HCT116 (cell line): ENCODE measurements around the gene WAPL. TPM values are rescaled to one million over a fixed set of nuclear protein-coding genes. Genes with fewer than 3 reads are reported as not detected.
"Not testable (repeated sequence)": the region's sequence is repeated elsewhere in the genome, so short reads cannot be mapped to it uniquely, and the experiment has no call there.

Experiments
- ATAC-seq: fragments of 200-7000 bp; cut with Tn5 transposase; 2 replicates; pipeline ENCODE4 v1.9.1; 2020; ENCODE audit warnings: mild to moderate bottlenecking, moderate library complexity
- BruUV-seq: library from RNA; stranded (reverse); fragments of 400-500 nt; replicated peaks from 2 replicates; lab custom pipeline; 2021; lab: Mats Ljungman, UMichigan
- CTCF ChIA-PET: fragments of 300-600 bp; sonication (Branson Sonifier 250); formaldehyde crosslinking; loops from one replicate; lab custom pipeline; 2021; ENCODE audit warnings: antibody characterized with exemption; lab: Charles Lee
- POLR2A ChIA-PET: fragments of 300-600, 350-600 bp; sonication (Branson Sonifier 250); formaldehyde crosslinking; loops from one replicate; lab custom pipeline; 2021; ENCODE audit warnings: antibody characterized with exemption; lab: Charles Lee
- RAD21 ChIA-PET, 2 experiments: fragments of 300-600 bp; sonication (Branson Sonifier 250); formaldehyde crosslinking; loops; one replicate each; lab custom pipeline; 2023; ENCODE audit warnings: low total read pairs in 2 of 2; ENCODE audit not compliant: uncharacterized antibody in 2 of 2, unreplicated experiment in 2 of 2, low non-redundant PET in 1 of 2; lab: Charles Lee
- DNase-seq: peaks from one replicate; pipeline ENCODE4 v3.0.0-alpha.2; 2010; ENCODE audit warnings: low read depth, low spot score
- H2AFZ ChIP-seq: fragments of 200-600 bp; shearing (Covaris generic), sonication (generic); 2 replicates; pipeline ENCODE4 v1.6.1; 2017; ENCODE audit warnings: low read depth, mixed run types, mixed read lengths, antibody characterized with exemption, low read length; ENCODE audit not compliant: poor library complexity, severe bottlenecking
- H3K27ac ChIP-seq: 2 replicates; pipeline ENCODE4 v1.5.1; 2012; ENCODE audit warnings: low read depth, low read length
- H3K27me3 ChIP-seq: fragments of 200-600 bp; sonication (generic); 2 replicates; pipeline ENCODE4 v1.6.1; 2016; ENCODE audit warnings: mixed run types, low read length, mixed read lengths; ENCODE audit not compliant: insufficient read depth
- H3K36me3 ChIP-seq, 2 experiments: fragments of 200-500 bp in 1 of 2; fragments of 200-600 bp in 1 of 2; sonication (Bioruptor generic) in 1 of 2; sonication (generic) in 1 of 2; 2 replicates each; pipeline versions ENCODE4 v1.5.1 to v1.6.1; 2014 to 2016; ENCODE audit warnings: low read length in 2 of 2, inconsistent platforms in 1 of 2, mixed read lengths in 1 of 2, mixed run types in 1 of 2; ENCODE audit not compliant: insufficient read depth in 2 of 2, control insufficient read depth in 1 of 2
- H3K4me1 ChIP-seq, 2 experiments: fragments of 200-600 bp in 1 of 2; sonication (generic) in 1 of 2; 2 replicates each; pipeline versions ENCODE4 v1.5.1 to v1.6.1; 2012 to 2017; ENCODE audit warnings: low read length in 2 of 2, inconsistent platforms in 1 of 2, mild to moderate bottlenecking in 1 of 2, mixed read lengths in 1 of 2, mixed run types in 1 of 2, moderate library complexity in 1 of 2; ENCODE audit not compliant: insufficient read depth in 2 of 2, control insufficient read depth in 1 of 2
- H3K4me2 ChIP-seq: fragments of 200-600 bp; sonication (generic); 2 replicates; pipeline ENCODE4 v1.6.1; 2017; ENCODE audit warnings: mixed run types, low read length, mixed read lengths
- H3K4me3 ChIP-seq, 2 experiments: fragments of 200-600 bp in 1 of 2; sonication (generic) in 1 of 2; replicated peaks in 1 of 2; 2 replicates each; pipeline ENCODE4 v1.5.1; 2011 to 2016; ENCODE audit warnings: low read length in 2 of 2, control low read depth in 1 of 2, low read depth in 1 of 2, mild to moderate bottlenecking in 1 of 2, mixed read lengths in 1 of 2, mixed run types in 1 of 2
- H3K79me2 ChIP-seq: fragments of 200-600 bp; sonication (generic); 2 replicates; pipeline ENCODE4 v1.6.1; 2017; ENCODE audit warnings: mild to moderate bottlenecking, mixed run types, low read length, moderate library complexity, mixed read lengths; ENCODE audit not compliant: insufficient read depth
- H3K9ac ChIP-seq: fragments of 200-600 bp; sonication (generic); 2 replicates; pipeline ENCODE4 v1.6.1; 2016; ENCODE audit warnings: low read length, mixed read lengths
- H3K9me2 ChIP-seq: fragments of 200-600 bp; sonication (generic), shearing (Covaris generic); 2 replicates; pipeline ENCODE4 v1.6.1; 2017; ENCODE audit warnings: mixed run types, mild to moderate bottlenecking, moderate library complexity; ENCODE audit not compliant: insufficient read depth
- H3K9me3 ChIP-seq, 2 experiments: fragments of 200-500 bp in 1 of 2; fragments of 200-600 bp in 1 of 2; sonication (Bioruptor generic) in 1 of 2; sonication (generic) in 1 of 2; 2 replicates each; pipeline ENCODE4 v1.6.1; 2014 to 2017; ENCODE audit warnings: low read length in 2 of 2, mixed read lengths in 2 of 2, inconsistent platforms in 1 of 2, low read depth in 1 of 2, mild to moderate bottlenecking in 1 of 2, mixed run types in 1 of 2, moderate library complexity in 1 of 2; ENCODE audit not compliant: control insufficient read depth in 1 of 2, insufficient read depth in 1 of 2
- H4K20me1 ChIP-seq: fragments of 200-600 bp; sonication (generic), shearing (Covaris generic); 2 replicates; pipeline ENCODE4 v1.6.1; 2017; ENCODE audit warnings: mixed run types, mild to moderate bottlenecking, moderate library complexity; ENCODE audit not compliant: insufficient read depth
- CBX3 ChIP-seq: IDR thresholded peaks from 2 replicates; pipeline ENCODE4 v1.6.1; 2012; ENCODE audit warnings: low read depth
- EGR1 ChIP-seq: IDR thresholded peaks from 2 replicates; pipeline ENCODE4 v1.6.1; 2012; ENCODE audit warnings: low read depth
- ELF1 ChIP-seq: IDR thresholded peaks from 2 replicates; pipeline ENCODE4 v1.6.1; 2012; ENCODE audit warnings: low read depth, borderline replicate concordance
- FOSL1 ChIP-seq: IDR thresholded peaks from 2 replicates; pipeline ENCODE4 v1.6.1; 2012; ENCODE audit warnings: low read depth
- POLR2A ChIP-seq: IDR thresholded peaks from 2 replicates; pipeline ENCODE4 v1.7.0; 2011; ENCODE audit warnings: borderline replicate concordance; ENCODE audit not compliant: insufficient read depth, insufficient read length; ENCODE audit errors: extremely low read depth
- POLR2AphosphoS5 ChIP-seq: IDR thresholded peaks from 2 replicates; pipeline ENCODE4 v1.6.1; 2011; ENCODE audit warnings: mild to moderate bottlenecking, low read depth, low read length, moderate library complexity
- RAD21 ChIP-seq: IDR thresholded peaks from 2 replicates; pipeline ENCODE4 v1.6.1; 2012; ENCODE audit warnings: low read depth, mild to moderate bottlenecking
- SP1 ChIP-seq: IDR thresholded peaks from 2 replicates; pipeline ENCODE4 v1.6.1; 2012; ENCODE audit warnings: low read depth
- SRF ChIP-seq: IDR thresholded peaks from 2 replicates; pipeline ENCODE4 v1.6.1; 2012; ENCODE audit warnings: low read depth
- TCF7L2 ChIP-seq: IDR thresholded peaks from 2 replicates; pipeline ENCODE4 v1.7.0; 2011; ENCODE audit warnings: borderline replicate concordance, inconsistent platforms; ENCODE audit not compliant: insufficient read depth, insufficient read length; ENCODE audit errors: extremely low read depth
- YY1 ChIP-seq: IDR thresholded peaks from 2 replicates; pipeline ENCODE4 v1.6.1; 2011; ENCODE audit warnings: low read length, low read depth, moderate library complexity, mild to moderate bottlenecking; ENCODE audit not compliant: insufficient replicate concordance; ENCODE audit errors: extremely low read depth
- ZFX ChIP-seq: fragments of 450-650 bp; IDR thresholded peaks from 2 replicates; pipeline ENCODE4 v1.6.1; 2017
- ZNF274 ChIP-seq: fragments of 200-500 bp; sonication (Bioruptor generic); IDR thresholded peaks from 2 replicates; pipeline ENCODE4 v1.6.1; 2014; ENCODE audit warnings: mild to moderate bottlenecking, low read depth, low read length, inconsistent platforms
- intact Hi-C: fragments of 100-400 bp; cut with micrococcal nuclease; formaldehyde crosslinking; loops from 2 replicates; pipeline ENCODE4 v1.10.0; 2022
- total RNA-seq: library from RNA; stranded (reverse); gene quantifications from one replicate; pipeline ENCODE4 v1.2.1, GENCODE V29; 2021; ENCODE audit not compliant: unreplicated experiment
- TF ChIP-seq, protein P1 (sequence below): IDR thresholded peaks from 2 replicates; pipeline ENCODE4 v1.6.1; 2012
- TF ChIP-seq, protein P2 (sequence below): IDR thresholded peaks from 2 replicates; pipeline ENCODE4 v1.6.1; 2012
- TF ChIP-seq, protein P3 (sequence below): IDR thresholded peaks from 2 replicates; pipeline ENCODE4 v1.6.1; 2012; ENCODE audit warnings: low read depth

The WAPL gene
- total RNA-seq, 1 experiment from 2014 or later = 37.5 TPM

DNA sequence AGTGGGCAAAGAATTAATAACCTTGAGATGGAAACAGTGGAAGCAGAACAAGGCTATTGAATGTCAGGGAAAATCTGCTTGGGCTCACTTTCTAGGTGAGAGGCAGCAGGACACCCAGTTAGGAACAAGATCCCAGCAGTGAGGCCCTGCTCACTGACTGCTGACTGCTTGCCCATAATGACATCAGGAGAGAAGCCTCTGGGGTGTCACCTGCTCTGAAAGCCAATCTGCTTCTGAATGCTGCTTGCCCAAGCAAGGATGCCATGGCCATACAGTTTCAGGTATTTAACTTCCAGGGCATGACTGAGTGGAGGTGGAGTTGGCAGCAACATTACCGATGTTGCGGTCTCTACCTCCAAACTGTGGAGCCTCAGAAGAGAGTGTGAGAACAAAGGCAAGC, 11.7 kb upstream of the WAPL start (continued):
- TF ChIP-seq ZNF274 (no peak), ZFX (no peak), FOSL1 (no peak), SRF (no peak), POLR2A (no peak), TCF7L2 (no peak), EGR1 (no peak), SP1 (no peak), CBX3 (no peak)

DNA sequence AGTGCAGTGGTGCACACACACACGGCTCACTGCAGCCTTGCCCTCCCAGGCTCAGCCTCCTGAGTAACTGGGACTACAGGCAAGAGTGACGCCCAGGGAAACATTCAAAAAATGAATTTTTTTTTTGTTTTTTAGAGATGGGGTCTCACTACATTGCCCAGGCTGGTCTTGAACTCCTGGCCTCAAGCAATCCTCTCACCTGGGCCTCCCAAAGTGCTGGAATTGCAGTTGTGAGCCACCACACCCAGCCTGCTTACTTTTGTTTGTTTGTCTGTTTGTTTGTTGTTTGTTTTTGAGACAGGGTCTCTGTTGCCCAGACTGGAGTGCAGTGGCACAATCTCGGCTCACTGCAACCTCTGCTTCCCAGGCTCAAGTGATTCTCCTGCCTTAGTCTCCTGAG, 7.1 kb upstream of the WAPL start:
- H3K9ac ChIP-seq, DNase-seq, H3K27me3 ChIP-seq, H2AFZ ChIP-seq, RAD21 ChIA-PET, H4K20me1 ChIP-seq, POLR2A ChIA-PET, BruUV-seq, ATAC-seq, H3K4me1 ChIP-seq, H3K9me3 ChIP-seq, H3K4me2 ChIP-seq, CTCF ChIA-PET, intact Hi-C loops, H3K4me3 ChIP-seq, H3K36me3 ChIP-seq, H3K79me2 ChIP-seq, H3K27ac ChIP-seq, H3K9me2 ChIP-seq: not testable (repeated sequence)

DNA sequence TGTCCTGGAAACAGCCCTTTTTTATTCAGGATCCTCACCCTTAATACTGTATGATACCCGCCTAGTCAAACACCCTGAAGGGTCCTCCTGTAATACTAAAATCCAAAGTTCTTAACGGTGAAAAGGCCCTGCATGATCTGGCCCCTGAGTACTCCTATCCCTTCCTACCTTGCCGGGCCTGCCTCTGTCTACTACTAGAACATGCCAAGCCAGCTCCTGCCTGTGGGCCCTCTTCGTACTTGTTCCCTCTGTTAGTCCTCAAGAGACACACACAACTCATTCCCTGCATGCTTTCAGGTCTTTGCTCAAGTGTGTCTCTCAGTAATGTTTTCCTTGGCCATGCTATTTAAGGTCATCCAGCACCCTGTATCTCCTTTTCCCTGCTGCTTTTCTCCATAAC, 5.0 kb upstream of the WAPL start:
- intact Hi-C loops = no loop called here
- no TSS peak for BruUV-seq
- CTCF ChIA-PET = no interaction called here
- TF ChIP-seq ELF1 (no peak), FOSL1 (no peak), SRF (no peak), EGR1 (no peak), ZNF274 (no peak), POLR2A (no peak), YY1 (no peak), POLR2AphosphoS5 (no peak), RAD21 (no peak), SP1 (no peak), CBX3 (no peak), TCF7L2 (no peak)
- TF ChIP-seq, protein P1, sequence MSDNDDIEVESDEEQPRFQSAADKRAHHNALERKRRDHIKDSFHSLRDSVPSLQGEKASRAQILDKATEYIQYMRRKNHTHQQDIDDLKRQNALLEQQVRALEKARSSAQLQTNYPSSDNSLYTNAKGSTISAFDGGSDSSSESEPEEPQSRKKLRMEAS = no peak
- TF ChIP-seq, protein P2, sequence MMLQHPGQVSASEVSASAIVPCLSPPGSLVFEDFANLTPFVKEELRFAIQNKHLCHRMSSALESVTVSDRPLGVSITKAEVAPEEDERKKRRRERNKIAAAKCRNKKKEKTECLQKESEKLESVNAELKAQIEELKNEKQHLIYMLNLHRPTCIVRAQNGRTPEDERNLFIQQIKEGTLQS = no peak
- TF ChIP-seq, protein P3, sequence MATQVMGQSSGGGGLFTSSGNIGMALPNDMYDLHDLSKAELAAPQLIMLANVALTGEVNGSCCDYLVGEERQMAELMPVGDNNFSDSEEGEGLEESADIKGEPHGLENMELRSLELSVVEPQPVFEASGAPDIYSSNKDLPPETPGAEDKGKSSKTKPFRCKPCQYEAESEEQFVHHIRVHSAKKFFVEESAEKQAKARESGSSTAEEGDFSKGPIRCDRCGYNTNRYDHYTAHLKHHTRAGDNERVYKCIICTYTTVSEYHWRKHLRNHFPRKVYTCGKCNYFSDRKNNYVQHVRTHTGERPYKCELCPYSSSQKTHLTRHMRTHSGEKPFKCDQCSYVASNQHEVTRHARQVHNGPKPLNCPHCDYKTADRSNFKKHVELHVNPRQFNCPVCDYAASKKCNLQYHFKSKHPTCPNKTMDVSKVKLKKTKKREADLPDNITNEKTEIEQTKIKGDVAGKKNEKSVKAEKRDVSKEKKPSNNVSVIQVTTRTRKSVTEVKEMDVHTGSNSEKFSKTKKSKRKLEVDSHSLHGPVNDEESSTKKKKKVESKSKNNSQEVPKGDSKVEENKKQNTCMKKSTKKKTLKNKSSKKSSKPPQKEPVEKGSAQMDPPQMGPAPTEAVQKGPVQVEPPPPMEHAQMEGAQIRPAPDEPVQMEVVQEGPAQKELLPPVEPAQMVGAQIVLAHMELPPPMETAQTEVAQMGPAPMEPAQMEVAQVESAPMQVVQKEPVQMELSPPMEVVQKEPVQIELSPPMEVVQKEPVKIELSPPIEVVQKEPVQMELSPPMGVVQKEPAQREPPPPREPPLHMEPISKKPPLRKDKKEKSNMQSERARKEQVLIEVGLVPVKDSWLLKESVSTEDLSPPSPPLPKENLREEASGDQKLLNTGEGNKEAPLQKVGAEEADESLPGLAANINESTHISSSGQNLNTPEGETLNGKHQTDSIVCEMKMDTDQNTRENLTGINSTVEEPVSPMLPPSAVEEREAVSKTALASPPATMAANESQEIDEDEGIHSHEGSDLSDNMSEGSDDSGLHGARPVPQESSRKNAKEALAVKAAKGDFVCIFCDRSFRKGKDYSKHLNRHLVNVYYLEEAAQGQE = no peak

More for the DNA sequence above, 5.0 kb upstream of the WAPL start:
- Histone ChIP-seq H3K36me3 (no peaks in the 10 kb centered on the region), H3K4me2 (no peak overlapping the region), H3K4me3 (no peak overlapping the region), H3K9me2 (no peaks in the 10 kb centered on the region), H3K79me2 (peaks cover 26% of the 10 kb centered on the region), H2AFZ (no peak overlapping the region), H3K4me1 (peaks cover 7 to 11% of the 10 kb centered on the region in 2 experiments; a peak in 3 of 4 replicates), H3K27ac (no peak overlapping the region), H4K20me1 (no peaks in the 10 kb centered on the region), H3K9me3 (no peaks in the 10 kb centered on the region), H3K27me3 (no peaks in the 10 kb centered on the region), H3K9ac (no peak overlapping the region)
- RAD21 ChIA-PET = no interaction called here
- POLR2A ChIA-PET = interaction anchor here (2.0 kb wide), 1 partner anchor 9 kb away, joined by 4 read pairs; no protein-coding TSS in a partner anchor
- DNase-seq (no peak), ATAC-seq (no peak)
